NT2/D1 (cell line): ENCODE measurements around the gene COQ10B.

Source experiments
- DNase-seq: peaks from one replicate; pipeline ENCODE4 v3.0.0-alpha.2; 2011; ENCODE audit warnings: low read depth, low spot score
- H3K27me3 ChIP-seq: 2 replicates; pipeline ENCODE4 v1.6.0; 2011; ENCODE audit warnings: mild to moderate bottlenecking; ENCODE audit not compliant: insufficient read length, insufficient read depth
- H3K36me3 ChIP-seq: 2 replicates; pipeline ENCODE4 v1.6.1; 2011; ENCODE audit warnings: mild to moderate bottlenecking, low read length, mixed read lengths; ENCODE audit not compliant: insufficient read depth, insufficient read length
- H3K4me1 ChIP-seq: 2 replicates; pipeline ENCODE4 v1.5.1; 2011; ENCODE audit not compliant: insufficient read depth, insufficient read length
- H3K4me3 ChIP-seq: 2 replicates; pipeline ENCODE4 v1.5.1; 2011; ENCODE audit warnings: low read depth; ENCODE audit not compliant: insufficient read length
- H3K9ac ChIP-seq: 2 replicates; pipeline ENCODE4 v1.6.0; 2011; ENCODE audit warnings: low read depth; ENCODE audit not compliant: insufficient read length
- H3K9me3 ChIP-seq: 2 replicates; pipeline ENCODE4 v1.5.1; 2011; ENCODE audit warnings: mild to moderate bottlenecking, low read length; ENCODE audit not compliant: insufficient read depth
- SUZ12 ChIP-seq: IDR thresholded peaks from 2 replicates; pipeline ENCODE4 v1.6.1; 2011; ENCODE audit not compliant: insufficient read length, insufficient read depth; ENCODE audit errors: extremely low read depth
- YY1 ChIP-seq: IDR thresholded peaks from 2 replicates; pipeline ENCODE4 v1.6.1; 2011; ENCODE audit not compliant: insufficient read length, insufficient read depth
- ZNF274 ChIP-seq: IDR thresholded peaks from 2 replicates; pipeline ENCODE4 v1.6.1; 2011; ENCODE audit warnings: mild to moderate bottlenecking, low read depth, low read length

COQ10B gene

DNA sequence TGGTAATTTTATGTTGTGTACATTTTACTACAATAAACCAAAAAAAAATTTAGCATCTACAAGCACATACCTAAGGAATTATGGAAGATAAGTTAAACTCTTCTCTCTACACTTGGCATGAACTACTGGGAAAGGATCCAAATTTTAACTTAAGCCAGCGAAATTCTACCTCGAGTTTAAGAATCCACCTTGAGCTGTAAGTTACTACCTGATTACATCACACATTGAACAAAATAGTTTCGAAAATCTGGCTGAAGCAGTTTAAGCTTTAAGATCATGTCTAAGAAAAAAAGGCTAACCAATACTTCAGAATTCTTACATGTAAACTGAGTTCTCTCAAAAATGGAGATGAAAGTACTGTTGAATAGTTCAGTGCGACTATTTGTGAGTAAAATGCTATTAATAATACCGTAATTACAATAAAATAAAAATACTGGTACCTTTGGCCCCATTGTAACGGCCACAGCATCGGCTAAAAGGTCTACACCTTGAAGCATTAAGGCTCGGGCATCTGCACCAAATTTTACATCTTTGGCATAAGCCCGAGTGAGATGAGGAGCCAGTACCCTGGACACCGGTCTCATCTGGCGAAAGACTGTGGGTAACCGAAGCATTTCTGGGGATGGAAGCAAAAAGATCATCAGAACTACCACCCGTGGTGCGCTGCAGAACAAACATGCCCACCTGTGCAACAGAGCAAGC is 45.0 kb downstream of the COQ10B start:
- Histone ChIP-seq H3K36me3 (peaks cover 88% of the 10 kb centered on the region), H3K4me1 (no peaks in the 10 kb centered on the region), H3K9me3 (no peaks in the 10 kb centered on the region), H3K4me3 (peak overlapping the region; percentile 94), H3K9ac (peak overlapping the region; percentile 98), H3K27me3 (no peaks in the 10 kb centered on the region)
- DNase-seq = no peak
- TF ChIP-seq SUZ12 (no peak), YY1 (no peak), ZNF274 (no peak)

DNA sequence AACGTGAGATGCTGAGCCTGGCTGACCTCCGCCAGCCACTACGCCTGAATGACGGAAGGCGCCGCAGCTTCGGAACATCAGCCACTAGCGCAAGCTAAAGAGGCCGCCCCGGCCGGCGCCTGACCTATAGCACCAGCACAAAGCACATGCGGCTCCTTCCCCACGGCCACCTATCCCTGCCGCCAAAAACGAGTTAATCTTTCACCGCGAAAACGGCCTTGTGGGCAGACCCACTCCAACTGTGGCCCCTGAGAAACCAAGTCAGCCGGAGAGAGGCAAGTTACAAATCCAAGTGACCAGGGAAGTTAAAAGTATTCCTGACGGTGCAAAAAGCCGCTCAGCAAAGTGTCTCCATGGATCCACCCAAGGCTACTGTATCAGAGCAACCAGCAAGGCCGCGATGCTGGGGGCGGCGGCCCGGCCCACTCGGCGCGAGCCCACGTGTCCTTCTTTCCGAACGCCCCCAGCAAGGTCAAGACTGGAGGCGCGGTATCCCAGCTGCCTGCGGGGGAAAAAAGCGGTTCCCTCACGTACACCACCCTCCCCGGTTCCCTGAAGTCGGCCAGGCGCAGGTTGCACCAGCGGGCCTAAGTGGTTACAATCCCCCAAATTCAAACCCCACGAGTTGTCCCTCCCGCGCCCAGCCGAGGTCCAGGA is 45.7 kb downstream of the COQ10B start:
- no peak for DNase-seq
- Histone ChIP-seq H3K9me3 (no peaks in the 10 kb centered on the region), H3K36me3 (peaks cover 88% of the 10 kb centered on the region), H3K9ac (peak overlapping the region; percentile 98), H3K4me3 (peak overlapping the region; percentile 94), H3K4me1 (no peaks in the 10 kb centered on the region), H3K27me3 (no peaks in the 10 kb centered on the region)
- TF ChIP-seq ZNF274 = no peak
- TF ChIP-seq SUZ12 = no peak
- no peak for TF ChIP-seq YY1

DNA sequence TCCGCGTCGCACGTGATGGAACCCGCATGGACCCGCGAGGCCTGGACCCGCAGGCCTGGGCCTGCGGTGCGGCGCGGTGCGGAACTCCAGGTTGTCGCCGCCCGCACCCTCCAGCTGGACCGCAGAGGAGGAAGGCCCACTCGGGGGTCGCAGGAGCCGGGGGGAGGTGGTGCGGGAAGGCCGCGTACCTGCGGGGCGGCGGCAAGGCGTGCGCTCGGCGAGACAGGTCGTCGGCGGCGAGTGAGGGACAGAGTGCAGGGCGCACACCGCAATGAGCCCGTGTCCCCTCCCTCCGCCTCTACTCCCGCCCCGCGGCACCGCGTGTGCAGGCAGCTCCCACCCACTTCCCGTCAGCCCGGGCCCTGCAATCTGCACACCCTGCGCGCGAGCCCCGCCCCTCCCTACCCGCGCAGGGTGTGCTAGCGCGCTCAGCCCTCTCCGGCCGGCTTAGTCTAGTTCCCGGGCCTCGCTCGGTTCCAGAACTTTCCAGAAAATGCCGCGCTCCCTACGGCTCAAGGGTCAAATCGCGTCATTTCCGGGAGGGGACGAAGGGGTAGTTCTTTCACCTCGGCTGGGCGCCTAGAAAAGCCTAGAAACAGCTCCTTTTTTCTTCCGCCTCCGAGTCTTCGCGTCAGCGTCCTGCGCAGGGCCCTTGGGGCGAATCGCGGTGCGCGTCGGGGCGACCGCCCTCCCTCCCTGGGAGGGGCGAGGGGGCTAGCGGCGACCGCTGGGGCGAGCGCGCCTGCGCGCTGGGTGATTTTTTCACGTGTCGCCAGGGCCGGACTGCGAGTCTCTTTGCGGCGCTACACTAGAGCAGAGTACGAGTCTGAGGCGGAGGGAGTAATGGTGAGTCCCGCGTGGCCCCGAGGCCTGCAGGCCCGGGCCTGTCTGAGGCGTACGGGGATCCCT is 46.5 kb downstream of the COQ10B start, which contains the start of the genes HSPD1 and HSPE1:
TSS of gene HSPD1 (minus strand) at position 247 of the 909 bp plus-strand sequence. CDS start 992 bp downstream, outside the sequence.
TSS of gene HSPE1 (plus strand) at position 786 of the 909 bp plus-strand sequence. CDS start at position 844, 58 bp downstream.
- Histone ChIP-seq H3K4me1 (no peaks in the 10 kb centered on the region), H3K4me3 (peak within 1 kb of the TSS; percentile 94), H3K36me3 (peaks cover 88% of the 10 kb centered on the region), H3K9ac (peak within 1 kb of the TSS; percentile 98), H3K9me3 (no peaks in the 10 kb centered on the region), H3K27me3 (no peaks in the 10 kb centered on the region)
- peak; percentile 99 for DNase-seq
- no peak for TF ChIP-seq SUZ12
- TF ChIP-seq YY1 = peak; percentile 12

- TF ChIP-seq YY1 (no peak), SUZ12 (no peak), ZNF274 (no peak)
- Histone ChIP-seq H3K9me3 (no peaks in the 10 kb centered on the region), H3K4me3 (peak overlapping the region; percentile 94), H3K4me1 (no peaks in the 10 kb centered on the region), H3K9ac (peak overlapping the region; percentile 98), H3K27me3 (no peaks in the 10 kb centered on the region), H3K36me3 (peaks cover 87% of the 10 kb centered on the region)
- DNase-seq = no peak
Observed at GRCh38 chr2:197500503-197501131, 47.3 kb downstream of the COQ10B start.

GRCh38 chr2:197502201-197502600 is 48.8 kb downstream of the COQ10B start:
- H3K27me3 ChIP-seq = no peaks in the 10 kb centered on the region
- H3K4me1 ChIP-seq = no peaks in the 10 kb centered on the region
- peaks cover 84% of the 10 kb centered on the region for H3K36me3 ChIP-seq
- TF ChIP-seq ZNF274 (no peak), YY1 (no peak), SUZ12 (no peak)
- H3K9me3 ChIP-seq = no peaks in the 10 kb centered on the region
- DNase-seq = no peak
- peak overlapping the region; percentile 94 for H3K4me3 ChIP-seq
- H3K9ac ChIP-seq = peak overlapping the region; percentile 65

DNA sequence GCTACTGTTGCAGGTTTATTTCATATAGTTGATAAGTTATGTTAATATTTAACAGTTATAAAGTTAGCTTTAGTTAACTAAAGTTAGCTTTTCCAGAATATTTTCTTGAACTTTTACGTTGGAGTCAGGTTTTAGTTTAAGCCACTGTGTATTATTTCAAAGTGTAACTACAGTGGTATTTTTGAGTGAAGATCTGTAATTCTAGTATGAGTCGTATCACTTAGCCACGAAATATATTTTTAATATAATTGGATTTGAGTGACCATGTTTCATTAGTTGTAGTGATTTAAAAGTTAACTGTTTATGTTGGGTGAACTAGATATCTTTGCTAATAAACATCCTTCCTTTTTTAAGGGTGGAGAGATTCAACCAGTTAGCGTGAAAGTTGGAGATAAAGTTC is 49.3 kb downstream of the COQ10B start:
- Histone ChIP-seq H3K9ac (no peak overlapping the region), H3K4me3 (peak overlapping the region; percentile 94), H3K4me1 (no peaks in the 10 kb centered on the region), H3K9me3 (no peaks in the 10 kb centered on the region), H3K36me3 (peaks cover 79% of the 10 kb centered on the region), H3K27me3 (no peaks in the 10 kb centered on the region)
- TF ChIP-seq ZNF274 = no peak
- TF ChIP-seq YY1 = no peak
- no peak for TF ChIP-seq SUZ12
- DNase-seq = no peak

- Histone ChIP-seq H3K27me3 (no peaks in the 10 kb centered on the region), H3K36me3 (peaks cover 71% of the 10 kb centered on the region), H3K4me3 (no peak overlapping the region), H3K9me3 (no peaks in the 10 kb centered on the region), H3K4me1 (no peaks in the 10 kb centered on the region), H3K9ac (no peak overlapping the region)
- no peak for DNase-seq
- TF ChIP-seq ZNF274 = no peak
- TF ChIP-seq SUZ12 = no peak
- no peak for TF ChIP-seq YY1
Observed at GRCh38 chr2:197504000-197504399, 50.6 kb downstream of the COQ10B start.
